H1 (cell line): ENCODE measurements around the gene MAVS.

Experiments used
- BRCA1 ChIP-seq: IDR thresholded peaks from 2 replicates; pipeline ENCODE4 v1.6.1; 2012; ENCODE audit warnings: low read depth, low read length, improper control_type of control experiment
- CEBPB ChIP-seq: IDR thresholded peaks from 2 replicates; pipeline ENCODE4 v1.6.1; 2012; ENCODE audit warnings: low read depth, low read length
- FOSL1 ChIP-seq: IDR thresholded peaks from 2 replicates; pipeline ENCODE4 v1.6.1; 2011; ENCODE audit warnings: mild to moderate bottlenecking, low read depth, low read length, moderate library complexity; ENCODE audit not compliant: insufficient read depth
- HDAC2 ChIP-seq, 2 experiments: fragments of 300-600 bp in 1 of 2; sonication (generic) in 1 of 2; IDR thresholded peaks; 2 replicates each; pipeline ENCODE4 v1.6.1; 2011 to 2012; ENCODE audit warnings: low read depth in 2 of 2, low read length in 2 of 2, mild to moderate bottlenecking in 2 of 2, moderate library complexity in 2 of 2, borderline replicate concordance in 1 of 2, inconsistent platforms in 1 of 2
- POLR2A ChIP-seq, 2 experiments: IDR thresholded peaks; 1 replicate in 1 of 2; 2 replicates in 1 of 2; pipeline ENCODE4 v1.6.1; 2011; ENCODE audit warnings: low read depth in 2 of 2, low read length in 2 of 2, mild to moderate bottlenecking in 2 of 2; ENCODE audit errors: control extremely low read depth in 1 of 2
- POLR2AphosphoS5 ChIP-seq: IDR thresholded peaks from 2 replicates; pipeline ENCODE4 v1.6.1; 2011; ENCODE audit warnings: low read depth, low read length
- TEAD4 ChIP-seq: IDR thresholded peaks from 2 replicates; pipeline ENCODE4 v1.6.1; 2012; ENCODE audit warnings: low read depth, low read length, inconsistent platforms, mixed read lengths

DNA sequence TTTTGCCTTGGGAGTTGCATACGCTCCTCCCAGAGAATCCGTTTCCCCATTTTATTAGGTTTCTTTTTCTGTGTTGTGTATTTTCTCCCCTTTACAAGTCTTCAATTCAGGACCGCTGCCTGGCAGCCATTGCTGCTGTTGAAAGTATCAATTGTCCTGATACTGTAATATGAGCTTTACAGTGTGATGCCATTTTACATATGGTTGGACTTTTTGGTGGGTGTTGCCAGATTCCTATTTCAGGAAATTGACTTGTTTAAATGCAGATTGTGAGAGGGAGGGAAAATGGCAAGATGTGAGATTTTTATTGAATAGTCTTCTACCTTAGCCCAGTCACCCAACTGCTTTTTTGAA lies 43.7 kb downstream of the MAVS start:
- TF ChIP-seq BRCA1: no peak
- TF ChIP-seq TEAD4: no peak
- no peak for TF ChIP-seq HDAC2 (IDR thresholded peaks at IDR 0.05; ENCODE audit: borderline replicate concordance in 1 of 2, low read depth in 2 of 2, low read length in 2 of 2)
- TF ChIP-seq CEBPB: no peak
- no peak for TF ChIP-seq FOSL1
- TF ChIP-seq POLR2A (IDR thresholded peaks at IDR 0.05; ENCODE audit: control extremely low read depth in 1 of 2, low read depth in 2 of 2, low read length in 2 of 2): no peak; a peak in 1 of 3 replicates
- no peak for TF ChIP-seq POLR2AphosphoS5
